ENCODE measurements around the gene HRH1.

Gene HRH1

DNA sequence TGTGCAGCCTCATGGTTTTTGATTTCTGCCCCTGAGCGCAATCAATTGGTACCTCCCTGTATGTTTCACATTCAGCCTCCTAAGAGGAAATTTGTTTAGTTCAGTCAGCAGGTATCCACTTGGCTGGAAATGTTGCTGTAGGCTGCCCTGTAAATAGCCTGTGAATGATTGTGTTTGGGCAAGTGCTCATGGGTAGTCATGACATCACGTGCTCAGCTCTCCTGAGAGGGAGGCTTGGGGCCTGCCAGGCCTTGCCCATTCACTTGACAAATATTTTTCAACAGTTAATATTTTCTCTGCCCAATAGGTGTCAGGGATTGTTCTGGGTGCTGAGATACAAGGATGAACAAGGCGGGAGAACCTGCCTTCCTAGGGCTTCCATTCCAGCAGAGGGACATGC, 13.3 kb downstream of the HRH1 start:
- TF ChIP-seq, protein P1, sequence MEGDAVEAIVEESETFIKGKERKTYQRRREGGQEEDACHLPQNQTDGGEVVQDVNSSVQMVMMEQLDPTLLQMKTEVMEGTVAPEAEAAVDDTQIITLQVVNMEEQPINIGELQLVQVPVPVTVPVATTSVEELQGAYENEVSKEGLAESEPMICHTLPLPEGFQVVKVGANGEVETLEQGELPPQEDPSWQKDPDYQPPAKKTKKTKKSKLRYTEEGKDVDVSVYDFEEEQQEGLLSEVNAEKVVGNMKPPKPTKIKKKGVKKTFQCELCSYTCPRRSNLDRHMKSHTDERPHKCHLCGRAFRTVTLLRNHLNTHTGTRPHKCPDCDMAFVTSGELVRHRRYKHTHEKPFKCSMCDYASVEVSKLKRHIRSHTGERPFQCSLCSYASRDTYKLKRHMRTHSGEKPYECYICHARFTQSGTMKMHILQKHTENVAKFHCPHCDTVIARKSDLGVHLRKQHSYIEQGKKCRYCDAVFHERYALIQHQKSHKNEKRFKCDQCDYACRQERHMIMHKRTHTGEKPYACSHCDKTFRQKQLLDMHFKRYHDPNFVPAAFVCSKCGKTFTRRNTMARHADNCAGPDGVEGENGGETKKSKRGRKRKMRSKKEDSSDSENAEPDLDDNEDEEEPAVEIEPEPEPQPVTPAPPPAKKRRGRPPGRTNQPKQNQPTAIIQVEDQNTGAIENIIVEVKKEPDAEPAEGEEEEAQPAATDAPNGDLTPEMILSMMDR (IDR thresholded peaks at IDR 0.05; ENCODE audit: low read depth, low read length) = no peak
- H3K4me3 ChIP-seq (ENCODE audit: low read depth, low read length) = no peak overlapping the region

DNA sequence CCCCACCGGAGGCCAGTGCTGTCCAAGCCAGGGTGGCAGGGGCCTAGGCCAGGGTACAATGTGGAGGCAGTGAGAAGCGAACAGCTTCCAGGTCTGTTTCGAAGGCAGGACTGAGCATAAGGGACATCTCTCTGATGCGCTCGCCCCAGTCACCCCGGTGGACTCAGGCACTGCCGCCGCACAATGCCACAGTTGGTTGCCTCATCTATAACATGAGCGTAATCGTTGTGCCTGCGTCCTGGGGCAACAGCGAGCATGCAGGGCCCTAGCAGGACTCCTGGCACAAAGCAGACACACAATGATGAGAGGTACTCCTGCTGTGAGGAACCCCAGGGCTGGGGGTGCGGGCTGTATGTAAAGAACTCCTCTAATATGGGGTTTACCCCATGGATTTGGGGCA, 14.1 kb downstream of the HRH1 start:
- no peak overlapping the region for H3K4me3 ChIP-seq (ENCODE audit: low read depth, low read length)
- TF ChIP-seq, protein P1 (IDR thresholded peaks at IDR 0.05; ENCODE audit: low read depth, low read length) = no peak

DNA sequence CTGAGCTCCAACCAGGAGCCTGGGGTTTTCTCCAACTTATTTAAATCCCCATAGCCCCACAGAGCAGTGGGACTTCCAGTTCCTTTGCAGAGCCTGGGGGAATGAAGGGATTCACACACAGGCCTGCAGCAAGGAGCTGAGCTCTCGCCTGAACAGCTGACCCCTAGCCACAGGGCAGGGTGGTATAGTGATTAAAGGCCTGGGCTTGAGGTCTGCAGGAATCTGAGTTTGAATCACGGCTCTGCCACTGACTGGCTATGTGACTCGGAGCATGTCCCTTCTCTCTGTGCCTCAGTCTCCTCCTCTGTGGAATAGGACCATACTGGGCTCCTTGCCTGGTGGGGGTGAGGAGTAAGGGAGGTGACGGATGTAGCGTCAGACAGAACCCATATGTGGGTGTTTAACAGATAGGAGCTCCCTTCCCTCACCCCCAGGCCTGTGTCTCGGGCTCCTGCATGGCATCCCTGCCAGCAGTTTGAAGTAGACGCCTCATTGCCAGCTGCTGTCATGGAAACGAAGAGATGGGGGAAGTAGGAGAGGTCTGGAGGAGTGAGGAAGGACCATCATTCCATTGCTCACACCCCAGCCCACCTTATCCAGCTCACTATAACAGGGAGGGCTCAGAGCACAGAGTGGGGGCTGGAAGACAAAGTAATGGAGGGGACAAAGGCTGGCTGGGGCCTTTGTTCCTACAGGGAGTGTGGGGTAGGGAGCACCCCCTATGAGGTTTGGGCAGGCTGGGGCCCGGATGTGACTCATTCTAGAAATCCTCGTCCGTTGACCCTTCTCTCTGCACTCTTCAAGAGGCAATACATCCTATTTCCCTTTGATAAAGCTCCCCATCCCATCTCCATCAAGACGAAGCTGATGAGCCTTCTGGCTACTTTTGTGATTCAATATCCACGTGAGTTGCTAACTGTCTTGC, 14.8 kb downstream of the HRH1 start:
- H3K4me3 ChIP-seq (ENCODE audit: low read depth, low read length) = peak overlapping the region; percentile 7
- TF ChIP-seq, protein P1 (IDR thresholded peaks at IDR 0.05; ENCODE audit: low read depth, low read length) = no peak

DNA sequence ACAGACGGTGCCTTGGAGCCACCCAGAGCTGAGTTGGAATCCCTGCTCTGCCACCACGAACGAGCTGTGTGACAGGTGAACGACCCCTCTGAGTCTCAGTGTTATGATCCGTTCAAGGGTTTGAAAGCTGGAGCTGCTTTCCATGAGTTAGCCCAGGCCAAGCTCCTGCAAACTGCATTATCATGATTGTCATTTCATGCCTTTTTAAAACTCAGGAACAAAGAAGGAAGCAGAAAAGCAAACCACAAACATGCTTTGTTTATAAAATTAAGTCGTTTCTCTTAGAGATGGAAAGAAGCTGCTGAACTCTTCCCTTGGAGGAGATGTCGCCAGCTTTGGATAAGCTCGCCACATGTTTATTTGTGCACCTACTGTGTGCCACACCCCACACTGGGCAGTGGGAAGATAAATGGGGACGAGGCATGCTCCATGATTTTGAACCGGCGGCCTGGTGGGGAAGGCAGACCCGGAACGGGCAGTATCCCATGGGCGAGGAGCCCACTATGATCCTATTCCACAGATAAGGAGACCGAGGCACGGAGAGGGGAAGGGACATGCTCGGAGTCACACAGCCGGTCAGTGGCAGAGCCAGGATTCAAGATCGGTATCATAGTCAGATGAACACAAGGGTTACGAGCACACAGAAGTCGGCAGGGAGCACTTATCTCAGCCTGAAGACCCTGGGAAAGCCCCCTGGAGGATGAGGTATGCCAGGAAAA, 15.9 kb downstream of the HRH1 start:
- TF ChIP-seq, protein P1 (IDR thresholded peaks at IDR 0.05; ENCODE audit: low read depth, low read length) = no peak

DNA sequence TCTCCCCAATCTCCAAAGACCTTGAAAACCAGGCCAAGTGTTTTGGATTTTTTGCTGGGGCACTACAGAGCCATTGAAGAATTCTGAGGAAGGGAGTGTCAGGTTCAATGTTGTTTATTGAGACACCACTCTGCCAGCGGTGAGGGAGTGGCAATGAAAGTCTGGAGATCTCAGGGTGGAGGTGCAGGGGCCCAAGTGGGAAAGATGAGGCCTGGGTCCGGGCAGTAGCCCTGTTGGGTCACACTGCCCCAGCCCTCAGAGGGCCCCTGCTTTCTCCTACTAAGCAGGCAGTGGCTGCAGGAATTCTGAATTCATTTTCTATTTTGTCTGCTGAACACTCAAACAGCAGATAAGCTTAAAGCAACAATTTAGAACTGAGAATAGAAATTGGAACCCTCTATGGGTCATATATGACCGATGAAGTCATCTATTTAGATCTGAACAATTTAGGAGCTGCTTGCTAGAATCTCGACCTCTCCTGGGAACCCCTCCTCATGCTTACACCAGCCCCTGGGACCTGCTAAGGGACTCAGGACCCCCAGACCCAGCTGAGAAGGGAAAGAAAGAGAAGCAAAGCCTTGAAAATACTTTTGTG, 17.9 kb downstream of the HRH1 start:
- TF ChIP-seq, protein P1 (IDR thresholded peaks at IDR 0.05; ENCODE audit: low read depth, low read length) = no peak
- H3K4me3 ChIP-seq (ENCODE audit: low read depth, low read length) = no peak overlapping the region

More for the DNA sequence above, 15.9 kb downstream of the HRH1 start:
- H3K4me3 ChIP-seq (ENCODE audit: low read depth, low read length) = peak overlapping the region; percentile 7; the same call in 1 of the 2 replicates

DNA sequence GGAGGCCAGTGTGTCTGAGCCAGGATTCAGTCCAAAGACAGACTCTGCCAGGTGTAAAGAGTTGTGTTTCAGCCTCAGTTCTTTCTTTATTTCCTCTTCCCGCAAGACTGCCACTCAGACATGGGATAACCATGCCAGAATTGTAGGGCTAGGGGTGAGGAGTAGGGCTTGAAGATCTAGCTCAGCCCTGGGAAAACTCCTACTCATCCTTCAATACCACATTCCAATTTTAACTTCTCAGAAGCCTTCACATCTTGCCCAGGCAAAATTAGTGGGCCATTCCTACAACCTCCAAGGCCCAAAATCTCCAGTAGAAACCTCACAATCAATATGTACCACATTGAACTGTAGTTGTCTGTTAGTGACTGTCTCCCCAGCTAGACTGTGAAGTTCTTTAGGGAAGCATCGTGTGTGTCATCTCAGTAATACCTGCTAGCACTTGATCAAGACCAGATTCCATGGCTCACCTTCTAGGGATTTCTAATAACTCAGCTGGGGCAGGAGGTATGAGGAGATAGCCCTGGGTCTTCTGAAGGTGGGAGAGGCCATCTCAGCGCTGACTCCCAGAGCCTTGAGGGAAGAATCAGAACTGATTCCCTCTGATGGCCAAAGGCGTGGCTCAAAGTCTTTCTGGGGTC, 19.7 kb downstream of the HRH1 start:
- TF ChIP-seq, protein P1 (IDR thresholded peaks at IDR 0.05; ENCODE audit: low read depth, low read length) = no peak
- H3K4me3 ChIP-seq (ENCODE audit: low read depth, low read length) = no peak overlapping the region

All from WI38 (cell line).